H1 (cell line): ENCODE data around the gene MYCBPAP.

Experiments used
- CHD7 ChIP-seq: fragments of 300-600 bp; sonication (generic); IDR thresholded peaks from 2 replicates; pipeline ENCODE4 v1.7.1; 2012; ENCODE audit warnings: low read length, moderate library complexity, mild to moderate bottlenecking, inconsistent platforms; ENCODE audit not compliant: insufficient replicate concordance
- EP300 ChIP-seq, 2 experiments: IDR thresholded peaks; 1 replicate in 1 of 2; 2 replicates in 1 of 2; pipeline ENCODE4 v1.6.1; 2011 to 2012; ENCODE audit warnings: low read depth in 2 of 2, low read length in 2 of 2, mild to moderate bottlenecking in 2 of 2, borderline replicate concordance in 1 of 2, inconsistent platforms in 1 of 2, moderate library complexity in 1 of 2
- EZH2 ChIP-seq: fragments of 200-600 bp; sonication (generic); IDR thresholded peaks from 2 replicates; pipeline ENCODE4 v1.7.1; 2012; ENCODE audit warnings: low read depth, mild to moderate bottlenecking, moderate library complexity, low read length, inconsistent platforms; ENCODE audit not compliant: severe bottlenecking
- NRF1 ChIP-seq: IDR thresholded peaks from 2 replicates; pipeline ENCODE4 v1.6.1; 2011; ENCODE audit warnings: mild to moderate bottlenecking, low read depth, low read length, improper control_type of control experiment
- POLR2A ChIP-seq, 2 experiments: IDR thresholded peaks; 1 replicate in 1 of 2; 2 replicates in 1 of 2; pipeline ENCODE4 v1.6.1; 2011; ENCODE audit warnings: low read depth in 2 of 2, low read length in 2 of 2, mild to moderate bottlenecking in 2 of 2; ENCODE audit errors: control extremely low read depth in 1 of 2
- TAF1 ChIP-seq: IDR thresholded peaks from 2 replicates; pipeline ENCODE4 v1.6.1; 2011; ENCODE audit warnings: mild to moderate bottlenecking, low read depth, low read length
- TF ChIP-seq, protein P1 (sequence below), 3 experiments: IDR thresholded peaks; 1 replicate in 2 of 3; 2 replicates in 1 of 3; pipeline versions ENCODE4 v1.5.1 to v1.6.1; 2011; ENCODE audit warnings: low read length in 3 of 3, mild to moderate bottlenecking in 3 of 3, inconsistent platforms in 2 of 3, low read depth in 1 of 3, moderate library complexity in 1 of 3; ENCODE audit not compliant: insufficient read depth in 1 of 3; ENCODE audit errors: control extremely low read depth in 1 of 3
- TF ChIP-seq, protein P2 (sequence below): IDR thresholded peaks from 2 replicates; pipeline ENCODE4 v1.6.1; 2012; ENCODE audit warnings: inconsistent platforms

DNA sequence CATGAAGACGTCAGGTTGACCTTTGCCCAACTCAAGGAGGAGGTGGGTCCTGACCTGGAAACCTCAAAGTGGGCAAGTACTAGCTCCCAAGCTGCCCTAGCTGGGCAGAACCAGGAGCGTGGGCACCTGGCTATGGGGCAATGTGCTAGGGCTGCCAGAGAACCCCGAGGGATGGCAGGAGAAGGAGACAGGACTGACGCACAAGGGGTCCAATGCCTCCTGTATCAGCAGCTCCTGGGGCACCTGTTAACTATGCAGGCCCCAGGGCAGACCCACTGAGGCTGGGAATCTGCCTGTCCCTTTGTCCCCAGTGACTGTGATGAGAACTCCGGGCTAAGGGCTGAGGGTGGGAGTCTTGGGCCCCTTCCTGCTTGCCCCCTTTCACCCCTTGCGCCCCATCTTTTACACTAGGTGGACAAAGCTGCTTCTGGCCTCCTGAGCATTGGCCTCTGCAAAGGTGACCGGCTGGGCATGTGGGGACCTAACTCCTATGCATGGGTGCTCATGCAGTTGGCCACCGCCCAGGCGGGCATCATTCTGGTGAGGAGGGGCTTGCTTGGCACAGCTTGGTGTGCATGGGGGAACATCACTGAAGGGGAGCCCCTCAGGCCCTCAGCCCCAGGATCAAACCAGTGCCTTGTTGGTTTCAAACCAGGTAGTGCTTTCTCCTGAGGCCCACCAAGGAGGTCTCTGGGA lies 47.3 kb upstream of the MYCBPAP start:
- TF ChIP-seq NRF1 (no peak), EP300 (IDR thresholded peaks at IDR 0.05; ENCODE audit: borderline replicate concordance in 1 of 2, low read depth in 2 of 2, low read length in 2 of 2) (no peak), TAF1 (no peak), CHD7 (no peak), POLR2A (IDR thresholded peaks at IDR 0.05; ENCODE audit: control extremely low read depth in 1 of 2, low read depth in 2 of 2, low read length in 2 of 2) (no peak), EZH2 (no peak)
- TF ChIP-seq, protein P1, sequence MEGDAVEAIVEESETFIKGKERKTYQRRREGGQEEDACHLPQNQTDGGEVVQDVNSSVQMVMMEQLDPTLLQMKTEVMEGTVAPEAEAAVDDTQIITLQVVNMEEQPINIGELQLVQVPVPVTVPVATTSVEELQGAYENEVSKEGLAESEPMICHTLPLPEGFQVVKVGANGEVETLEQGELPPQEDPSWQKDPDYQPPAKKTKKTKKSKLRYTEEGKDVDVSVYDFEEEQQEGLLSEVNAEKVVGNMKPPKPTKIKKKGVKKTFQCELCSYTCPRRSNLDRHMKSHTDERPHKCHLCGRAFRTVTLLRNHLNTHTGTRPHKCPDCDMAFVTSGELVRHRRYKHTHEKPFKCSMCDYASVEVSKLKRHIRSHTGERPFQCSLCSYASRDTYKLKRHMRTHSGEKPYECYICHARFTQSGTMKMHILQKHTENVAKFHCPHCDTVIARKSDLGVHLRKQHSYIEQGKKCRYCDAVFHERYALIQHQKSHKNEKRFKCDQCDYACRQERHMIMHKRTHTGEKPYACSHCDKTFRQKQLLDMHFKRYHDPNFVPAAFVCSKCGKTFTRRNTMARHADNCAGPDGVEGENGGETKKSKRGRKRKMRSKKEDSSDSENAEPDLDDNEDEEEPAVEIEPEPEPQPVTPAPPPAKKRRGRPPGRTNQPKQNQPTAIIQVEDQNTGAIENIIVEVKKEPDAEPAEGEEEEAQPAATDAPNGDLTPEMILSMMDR (IDR thresholded peaks at IDR 0.05; ENCODE audit: control extremely low read depth in 1 of 3, insufficient read depth in 1 of 3, low read depth in 1 of 3, low read length in 3 of 3) = no peak
- TF ChIP-seq, protein P2, sequence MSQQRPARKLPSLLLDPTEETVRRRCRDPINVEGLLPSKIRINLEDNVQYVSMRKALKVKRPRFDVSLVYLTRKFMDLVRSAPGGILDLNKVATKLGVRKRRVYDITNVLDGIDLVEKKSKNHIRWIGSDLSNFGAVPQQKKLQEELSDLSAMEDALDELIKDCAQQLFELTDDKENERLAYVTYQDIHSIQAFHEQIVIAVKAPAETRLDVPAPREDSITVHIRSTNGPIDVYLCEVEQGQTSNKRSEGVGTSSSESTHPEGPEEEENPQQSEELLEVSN = no peak
